ENCODE measurements around the gene LPAR5. TPM values are rescaled to one million over a fixed set of nuclear protein-coding genes. Genes with fewer than 3 reads are reported as not detected.
A peak's percentile ranks its signal among the peaks of the same experiment; 100 is the strongest.

Gene LPAR5
- total RNA-seq, 1 donor from 2014 or later: 30.4 TPM

DNA sequence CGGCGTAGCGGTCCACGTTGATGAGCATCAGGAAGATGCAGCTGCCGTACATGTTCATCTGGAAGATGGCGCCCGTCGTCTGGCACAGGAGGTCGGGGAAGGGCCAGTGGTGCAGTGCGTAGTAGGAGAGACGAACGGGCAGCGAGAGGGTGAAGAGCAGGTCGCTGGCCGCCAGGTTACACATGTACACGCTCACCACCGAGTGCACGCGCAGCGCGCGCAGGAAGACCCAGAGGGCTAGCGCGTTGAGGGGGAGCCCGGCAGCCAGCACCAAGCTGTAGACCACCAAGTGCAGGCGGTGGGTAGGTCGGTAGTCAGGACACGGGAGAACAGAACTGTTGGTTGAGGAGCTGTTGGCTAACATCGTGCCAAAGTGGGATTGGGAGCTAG is 14.9 kb downstream of the LPAR5 start:
- TF ChIP-seq, protein P1, sequence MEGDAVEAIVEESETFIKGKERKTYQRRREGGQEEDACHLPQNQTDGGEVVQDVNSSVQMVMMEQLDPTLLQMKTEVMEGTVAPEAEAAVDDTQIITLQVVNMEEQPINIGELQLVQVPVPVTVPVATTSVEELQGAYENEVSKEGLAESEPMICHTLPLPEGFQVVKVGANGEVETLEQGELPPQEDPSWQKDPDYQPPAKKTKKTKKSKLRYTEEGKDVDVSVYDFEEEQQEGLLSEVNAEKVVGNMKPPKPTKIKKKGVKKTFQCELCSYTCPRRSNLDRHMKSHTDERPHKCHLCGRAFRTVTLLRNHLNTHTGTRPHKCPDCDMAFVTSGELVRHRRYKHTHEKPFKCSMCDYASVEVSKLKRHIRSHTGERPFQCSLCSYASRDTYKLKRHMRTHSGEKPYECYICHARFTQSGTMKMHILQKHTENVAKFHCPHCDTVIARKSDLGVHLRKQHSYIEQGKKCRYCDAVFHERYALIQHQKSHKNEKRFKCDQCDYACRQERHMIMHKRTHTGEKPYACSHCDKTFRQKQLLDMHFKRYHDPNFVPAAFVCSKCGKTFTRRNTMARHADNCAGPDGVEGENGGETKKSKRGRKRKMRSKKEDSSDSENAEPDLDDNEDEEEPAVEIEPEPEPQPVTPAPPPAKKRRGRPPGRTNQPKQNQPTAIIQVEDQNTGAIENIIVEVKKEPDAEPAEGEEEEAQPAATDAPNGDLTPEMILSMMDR (IDR thresholded peaks at IDR 0.05): no peak
- no peak for ATAC-seq (ENCODE audit: low read depth)
- Mint-ChIP-seq H3K9me3 (no peaks in the 10 kb centered on the region), H3K4me1 (peaks cover 37% of the 10 kb centered on the region), H3K4me3 (peak overlapping the region; percentile 25), H3K27me3 (no peaks in the 10 kb centered on the region), H3K36me3 (ENCODE audit: low read depth) (peaks cover 42% of the 10 kb centered on the region), H3K27ac (peak overlapping the region; percentile 73)
- ChIA-PET POLR2A (interaction anchor here (1.1 to 11.1 kb wide), 7 partner anchors 13 to 271 kb away, joined by 3 to 126 read pairs (median 6); partner anchors contain the start of genes COPS7A, LPAR5, MLF2 and ZNF384), CTCF (interaction anchor here (0.7 to 4.8 kb wide), 10 partner anchors 9 to 157 kb away, joined by 3 to 26 read pairs (median 4); partner anchors contain the start of gene LPAR5)
- intact Hi-C loops (cut with micrococcal nuclease): loop anchor here (1.0 kb wide), 1 partner anchor 11 kb away; no protein-coding TSS in a partner anchor
- DNase-seq: no peak

DNA sequence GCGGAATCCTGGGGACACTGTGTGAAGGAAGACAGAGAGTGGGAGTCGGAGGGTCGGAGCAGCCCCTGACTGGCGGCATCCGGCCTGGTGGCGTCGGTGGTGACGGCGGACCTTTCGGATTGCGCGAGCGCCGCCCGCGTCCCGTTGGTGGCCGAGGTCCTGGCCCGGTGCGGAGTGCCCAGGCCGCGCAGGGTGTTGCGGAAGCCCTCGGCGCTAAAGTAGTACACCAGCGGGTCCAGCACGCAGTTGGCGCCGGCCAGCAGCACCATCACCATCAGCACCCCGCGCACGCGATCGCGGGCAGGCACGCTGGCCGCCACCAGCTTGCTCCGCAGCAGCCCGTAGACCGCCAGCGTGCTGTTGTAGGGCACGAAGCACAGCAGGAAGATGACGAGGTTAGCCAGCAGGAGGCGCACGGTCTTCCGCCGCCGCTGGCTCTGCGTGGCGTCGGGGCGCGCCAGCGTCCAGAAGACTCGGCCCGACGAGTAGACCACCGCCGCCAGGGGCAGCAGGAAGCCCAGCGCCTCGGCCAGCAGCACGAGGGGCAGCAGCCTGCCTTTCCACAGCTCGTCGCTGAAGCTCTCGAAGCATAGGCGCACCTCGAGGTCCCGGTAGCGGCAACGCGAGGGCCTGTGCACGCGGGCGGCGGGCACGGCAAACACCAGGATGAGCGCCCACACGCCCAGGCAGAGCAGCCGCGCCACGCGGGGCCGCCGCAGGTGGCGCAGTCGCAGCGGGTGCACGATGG is 15.4 kb downstream of the LPAR5 start:
- no peak overlapping the region for H3K4me3 Mint-ChIP-seq
- H3K27me3 Mint-ChIP-seq: no peaks in the 10 kb centered on the region
- POLR2A ChIA-PET: interaction anchor here (1.1 to 11.1 kb wide), 7 partner anchors 14 to 271 kb away, joined by 3 to 126 read pairs (median 6); partner anchors contain the start of genes COPS7A, LPAR5, MLF2 and ZNF384
- intact Hi-C loops (cut with micrococcal nuclease): loop anchor here (1.0 kb wide), 1 partner anchor 12 kb away; no protein-coding TSS in a partner anchor
- CTCF ChIA-PET: interaction anchor here (1.0 to 4.8 kb wide), 10 partner anchors 9 to 158 kb away, joined by 3 to 26 read pairs (median 4); partner anchors contain the start of gene LPAR5
- H3K4me1 Mint-ChIP-seq: peaks cover 40% of the 10 kb centered on the region
- TF ChIP-seq, protein P1 (IDR thresholded peaks at IDR 0.05): no peak
- peak; percentile 66 for ATAC-seq (ENCODE audit: low read depth)
- DNase-seq: peak; percentile 53
- no peaks in the 10 kb centered on the region for H3K9me3 Mint-ChIP-seq
- peak overlapping the region; percentile 73 for H3K27ac Mint-ChIP-seq
- peaks cover 41% of the 10 kb centered on the region for H3K36me3 Mint-ChIP-seq (ENCODE audit: low read depth)

DNA sequence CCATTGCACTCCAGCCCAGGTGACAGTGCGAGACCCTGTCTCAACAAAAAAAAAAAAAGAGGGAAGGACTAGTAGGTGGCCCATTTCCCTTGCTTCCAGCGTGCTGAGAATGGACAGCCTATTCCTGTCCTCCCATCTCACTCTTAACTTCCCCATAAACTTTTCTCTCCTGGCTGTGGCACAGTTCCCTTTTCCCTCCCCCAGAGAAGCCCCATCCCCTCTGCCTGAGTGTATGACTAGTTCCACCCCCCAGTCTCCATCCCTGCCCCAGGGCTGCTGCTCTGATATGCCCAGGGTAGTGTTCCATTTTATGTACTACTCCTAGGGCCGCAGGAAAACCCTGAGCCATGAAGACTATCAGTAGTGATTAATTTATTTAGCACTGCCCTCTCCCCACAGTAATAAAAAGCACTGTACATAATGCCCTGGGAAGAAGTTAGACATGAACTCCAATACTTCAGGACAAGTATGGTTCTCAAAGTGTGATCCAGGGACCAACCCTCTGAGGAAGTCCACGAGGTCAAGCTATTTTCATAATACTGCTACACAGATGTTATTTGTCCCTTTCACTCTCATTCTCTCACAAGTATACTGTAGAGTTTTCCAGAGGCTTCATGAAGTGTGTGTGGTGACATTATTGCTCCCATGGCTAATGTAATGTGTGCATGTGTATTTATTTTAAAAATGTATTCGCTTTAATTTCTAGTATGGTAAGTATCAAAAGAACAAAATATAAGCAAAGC is 17.1 kb downstream of the LPAR5 start:
- POLR2A ChIA-PET: interaction anchor here (0.6 to 11.1 kb wide), 6 partner anchors 9 to 147 kb away, joined by 3 to 126 read pairs (median 4); partner anchors contain the start of genes LPAR5, MLF2 and PTMS

DNA sequence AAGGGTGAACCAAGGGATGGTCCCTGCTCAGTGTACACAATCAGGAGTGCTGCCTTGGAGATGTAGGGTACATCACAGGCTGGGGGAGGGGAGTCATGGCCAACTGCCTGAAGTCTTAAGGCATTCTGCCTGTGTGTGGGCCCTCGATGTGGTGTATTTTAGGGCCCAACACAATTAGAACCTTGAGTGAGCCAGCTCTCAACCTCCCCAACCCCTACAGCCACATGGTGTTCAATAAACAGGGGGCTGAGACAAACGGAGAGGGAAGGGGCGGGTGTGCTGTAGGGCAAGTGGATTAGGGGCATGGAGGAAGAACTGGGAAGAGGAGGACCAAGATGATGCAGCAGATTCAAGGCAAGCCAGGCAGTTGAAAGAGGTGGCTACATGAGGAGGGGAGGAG is 20.0 kb downstream of the LPAR5 start:
- Mint-ChIP-seq H3K4me1 (peaks cover 66% of the 10 kb centered on the region), H3K9me3 (no peaks in the 10 kb centered on the region), H3K27me3 (no peaks in the 10 kb centered on the region), H3K36me3 (ENCODE audit: low read depth) (peaks cover 15% of the 10 kb centered on the region), H3K27ac (peak overlapping the region; percentile 74), H3K4me3 (no peak overlapping the region)
- CTCF ChIA-PET: interaction anchor here (1.4 to 2.3 kb wide), 3 partner anchors 69 to 108 kb away, joined by 4 to 8 read pairs (median 7); partner anchors contain the start of gene COPS7A
- TF ChIP-seq, protein P1 (IDR thresholded peaks at IDR 0.05): no peak
- DNase-seq (no peak), ATAC-seq (ENCODE audit: low read depth) (no peak)
- POLR2A ChIA-PET: interaction anchor here (0.7 to 3.9 kb wide), 7 partner anchors 12 to 137 kb away, joined by 3 to 48 read pairs (median 5); partner anchors contain the start of genes MLF2 and ZNF384
- intact Hi-C loops (cut with micrococcal nuclease): loop anchor here (2.0 kb wide), 1 partner anchor 209 kb away; no protein-coding TSS in a partner anchor

More for the DNA sequence above, 17.1 kb downstream of the LPAR5 start:
- intact Hi-C loops (cut with micrococcal nuclease): no loop called here
- H3K36me3 Mint-ChIP-seq (ENCODE audit: low read depth): peaks cover 30% of the 10 kb centered on the region
- CTCF ChIA-PET: interaction anchor here (0.9 to 4.8 kb wide), 11 partner anchors 10 to 162 kb away, joined by 3 to 26 read pairs (median 4); partner anchors contain the start of gene LPAR5
- no peak for ATAC-seq (ENCODE audit: low read depth)
- no peaks in the 10 kb centered on the region for H3K9me3 Mint-ChIP-seq
- no peaks in the 10 kb centered on the region for H3K27me3 Mint-ChIP-seq
- TF ChIP-seq, protein P1 (IDR thresholded peaks at IDR 0.05): no peak
- no peak for DNase-seq
- H3K27ac Mint-ChIP-seq: peak overlapping the region; percentile 84
- H3K4me3 Mint-ChIP-seq: no peak overlapping the region
- H3K4me1 Mint-ChIP-seq: peaks cover 48% of the 10 kb centered on the region
